Neuronal stem cell (in vitro differentiated cells): ENCODE data around the gene KDR.

Source experiments
- DNase-seq: peaks from one replicate; pipeline ENCODE4 v3.0.0-alpha.2; 2013; ENCODE audit warnings: low spot score
- H2AFZ ChIP-seq: one replicate; pipeline ENCODE4 v1.6.1; 2013; ENCODE audit warnings: mild to moderate bottlenecking, low read length, inconsistent platforms
- H2AK5ac ChIP-seq: 2 replicates; pipeline ENCODE4 v1.6.1; 2013; ENCODE audit warnings: low read depth, mild to moderate bottlenecking, inconsistent platforms, low read length, moderate library complexity, mixed read lengths
- H2BK120ac ChIP-seq: 2 replicates; pipeline ENCODE4 v1.6.1; 2013; ENCODE audit warnings: low read depth, mild to moderate bottlenecking, inconsistent platforms, low read length, moderate library complexity, mixed read lengths
- H2BK12ac ChIP-seq: one replicate; pipeline ENCODE4 v1.6.1; 2013; ENCODE audit warnings: low read length, inconsistent platforms
- H2BK15ac ChIP-seq: 2 replicates; pipeline ENCODE4 v1.6.1; 2013; ENCODE audit warnings: mild to moderate bottlenecking, low read length, inconsistent platforms, mixed read lengths
- H2BK5ac ChIP-seq: one replicate; pipeline ENCODE4 v1.6.1; 2013; ENCODE audit warnings: inconsistent platforms, mild to moderate bottlenecking, low read length, moderate library complexity
- H3K14ac ChIP-seq: one replicate; pipeline ENCODE4 v1.6.1; 2013; ENCODE audit warnings: low read length, inconsistent platforms
- H3K18ac ChIP-seq: 2 replicates; pipeline ENCODE4 v1.6.1; 2013; ENCODE audit warnings: low read length, inconsistent platforms
- H3K23ac ChIP-seq: 2 replicates; pipeline ENCODE4 v1.6.1; 2013; ENCODE audit warnings: low read depth, mild to moderate bottlenecking, mixed read lengths, low read length, inconsistent platforms; ENCODE audit not compliant: poor library complexity
- H3K27ac ChIP-seq: replicated peaks from 3 replicates; pipeline ENCODE4 v1.5.1; 2013; ENCODE audit warnings: low read length, inconsistent platforms
- H3K27me3 ChIP-seq, 3 experiments: 2 replicates each; pipeline ENCODE4 v1.6.1; 2013; ENCODE audit warnings: low read length in 3 of 3, mild to moderate bottlenecking in 2 of 3, inconsistent platforms in 1 of 3, low read depth in 1 of 3, mixed read lengths in 1 of 3, moderate library complexity in 1 of 3; ENCODE audit not compliant: control insufficient read depth in 3 of 3, insufficient read depth in 3 of 3
- H3K36me3 ChIP-seq, 2 donors: replicated peaks in 1 of 2; 2 replicates each; pipeline ENCODE4 v1.6.1; 2013; ENCODE audit warnings: low read length in 2 of 2; ENCODE audit not compliant: control insufficient read depth in 2 of 2, insufficient read depth in 2 of 2
- H3K4ac ChIP-seq: 2 replicates; pipeline ENCODE4 v1.6.1; 2013; ENCODE audit warnings: inconsistent platforms, mild to moderate bottlenecking, low read length, moderate library complexity
- H3K4me1 ChIP-seq, 2 donors: 1 replicate in 1 of 2; 2 replicates in 1 of 2; pipeline ENCODE4 v1.6.1; 2013; ENCODE audit warnings: low read length in 2 of 2, low read depth in 1 of 2; ENCODE audit not compliant: control insufficient read depth in 2 of 2, insufficient read depth in 1 of 2
- H3K4me2 ChIP-seq: one replicate; pipeline ENCODE4 v1.6.1; 2013; ENCODE audit warnings: mild to moderate bottlenecking, low read length, inconsistent platforms; ENCODE audit not compliant: insufficient read depth, poor library complexity, severe bottlenecking
- H3K4me3 ChIP-seq, 2 donors: 2 replicates each; pipeline ENCODE4 v1.5.1; 2013; ENCODE audit warnings: low read length in 2 of 2, mild to moderate bottlenecking in 2 of 2, inconsistent platforms in 1 of 2, moderate library complexity in 1 of 2
- H3K79me1 ChIP-seq: one replicate; pipeline ENCODE4 v1.6.1; 2013; ENCODE audit warnings: low read depth, mild to moderate bottlenecking, inconsistent platforms, low read length, moderate library complexity
- H3K9ac ChIP-seq: one replicate; pipeline ENCODE4 v1.6.1; 2013; ENCODE audit warnings: mild to moderate bottlenecking, low read depth, low read length, inconsistent platforms; ENCODE audit not compliant: poor library complexity
- H3K9me3 ChIP-seq, 2 donors: replicated peaks in 1 of 2; 2 replicates each; pipeline versions ENCODE3 to v1.6.1; 2013; ENCODE audit warnings: low read length in 2 of 2, mild to moderate bottlenecking in 2 of 2, inconsistent platforms in 1 of 2, low read depth in 1 of 2, mixed read lengths in 1 of 2, moderate library complexity in 1 of 2; ENCODE audit not compliant: control insufficient read depth in 2 of 2, insufficient read depth in 1 of 2
- H4K8ac ChIP-seq: one replicate; pipeline ENCODE4 v1.6.1; 2013; ENCODE audit warnings: low read depth, mild to moderate bottlenecking, inconsistent platforms, low read length, moderate library complexity
- H4K91ac ChIP-seq: one replicate; pipeline ENCODE4 v1.6.1; 2013; ENCODE audit warnings: low read length, low read depth, mild to moderate bottlenecking, inconsistent platforms; ENCODE audit not compliant: poor library complexity
- WGBS, 2 donors: extraction: QIAGEN DNeasy Blood & Tissue Kit; methylation state at CpG; one replicate each; pipeline ENCODE4 v1.1.7; 2013; ENCODE audit warnings: missing lambda C conversion rate in 2 of 2, mixed read lengths in 1 of 2; ENCODE audit not compliant: insufficient read length in 2 of 2, insufficient replicate concordance in 1 of 2; ENCODE audit errors: extremely low coverage in 2 of 2; 5-methylcytosine and 5-hydroxymethylcytosine counted together

KDR gene

DNA sequence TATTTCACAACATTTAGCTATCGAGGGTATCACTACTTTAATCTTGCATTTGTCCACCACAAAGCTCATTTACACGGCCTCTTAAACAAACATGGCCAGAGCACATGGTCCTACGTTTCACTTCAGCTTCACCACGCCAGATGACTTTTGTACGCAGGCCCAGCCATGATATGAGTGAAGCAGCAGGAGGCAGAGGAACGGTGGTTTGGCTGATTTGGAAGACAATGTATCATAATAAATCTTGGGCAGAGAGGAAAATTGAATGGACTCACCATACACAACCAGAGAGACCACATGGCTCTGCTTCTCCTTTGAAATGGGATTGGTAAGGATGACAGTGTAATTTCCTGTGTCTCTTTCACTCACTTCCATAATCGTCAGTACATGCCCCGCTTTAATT is 15.3 kb downstream of the KDR start:
- Histone ChIP-seq H3K4me3 (no peak overlapping the region), H3K36me3 (peaks cover 0 to 61% of the 10 kb centered on the region in 2 donors), H3K79me1 (no peaks in the 10 kb centered on the region), H2AFZ (no peak overlapping the region), H3K9ac (no peak overlapping the region), H3K27me3 (no peaks in the 10 kb centered on the region), H3K4me1 (no peaks in the 10 kb centered on the region), H4K91ac (no peak overlapping the region), H3K4me2 (no peak overlapping the region), H3K27ac (no peak overlapping the region), H3K18ac (no peak overlapping the region), H2BK15ac (no peak overlapping the region), H3K14ac (no peak overlapping the region), H2BK5ac (no peak overlapping the region), H3K9me3 (no peaks in the 10 kb centered on the region), H2BK12ac (no peak overlapping the region), H3K23ac (no peak overlapping the region), H2BK120ac (no peak overlapping the region), H4K8ac (no peak overlapping the region), H2AK5ac (no peak overlapping the region), H3K4ac (no peak overlapping the region)
- no peak for DNase-seq
- WGBS, 2 donors, result no CpG with 5 or more reads among the region's 8 CpGs

DNA sequence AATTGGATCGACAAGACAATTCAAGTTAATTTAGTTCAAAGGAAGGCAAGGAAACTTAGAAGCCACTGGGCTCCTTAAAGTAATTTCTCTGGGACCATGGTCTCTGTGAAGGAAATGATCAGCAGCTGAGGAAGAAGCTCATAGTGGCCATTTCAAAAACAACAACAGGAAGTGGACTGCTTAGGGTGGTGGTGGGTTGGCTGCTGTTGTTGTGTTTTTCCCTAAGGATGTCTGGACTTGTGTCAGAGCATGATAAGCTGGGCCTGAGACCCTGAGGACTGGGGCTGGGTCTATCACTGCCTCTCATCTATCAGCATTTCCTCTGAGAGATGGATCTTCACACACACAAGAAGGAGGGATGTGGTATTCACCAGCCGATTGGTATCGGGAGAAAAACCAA is 18.3 kb downstream of the KDR start:
- WGBS, 2 donors, result no CpG with 5 or more reads among the region's 3 CpGs
- H4K8ac ChIP-seq, result no peak overlapping the region
- H2BK120ac ChIP-seq, result no peak overlapping the region
- H3K27ac ChIP-seq, result no peak overlapping the region
- H4K91ac ChIP-seq, result no peak overlapping the region
- no peak overlapping the region for H2AK5ac ChIP-seq
- H3K4me1 ChIP-seq, result no peaks in the 10 kb centered on the region
- no peaks in the 10 kb centered on the region for H3K79me1 ChIP-seq
- H3K18ac ChIP-seq, result no peak overlapping the region
- H2AFZ ChIP-seq, result no peak overlapping the region
- no peak for DNase-seq
- no peak overlapping the region for H2BK5ac ChIP-seq
- H3K9me3 ChIP-seq, result no peaks in the 10 kb centered on the region
- H3K4me2 ChIP-seq, result no peak overlapping the region
- no peak overlapping the region for H3K14ac ChIP-seq
- no peak overlapping the region for H2BK15ac ChIP-seq
- H3K4ac ChIP-seq, result no peak overlapping the region
- H2BK12ac ChIP-seq, result no peak overlapping the region
- no peak overlapping the region for H3K23ac ChIP-seq
- H3K4me3 ChIP-seq, result no peak overlapping the region
- H3K36me3 ChIP-seq, result peaks cover 0 to 60% of the 10 kb centered on the region in 2 donors
- H3K27me3 ChIP-seq, result no peaks in the 10 kb centered on the region
- no peak overlapping the region for H3K9ac ChIP-seq

DNA sequence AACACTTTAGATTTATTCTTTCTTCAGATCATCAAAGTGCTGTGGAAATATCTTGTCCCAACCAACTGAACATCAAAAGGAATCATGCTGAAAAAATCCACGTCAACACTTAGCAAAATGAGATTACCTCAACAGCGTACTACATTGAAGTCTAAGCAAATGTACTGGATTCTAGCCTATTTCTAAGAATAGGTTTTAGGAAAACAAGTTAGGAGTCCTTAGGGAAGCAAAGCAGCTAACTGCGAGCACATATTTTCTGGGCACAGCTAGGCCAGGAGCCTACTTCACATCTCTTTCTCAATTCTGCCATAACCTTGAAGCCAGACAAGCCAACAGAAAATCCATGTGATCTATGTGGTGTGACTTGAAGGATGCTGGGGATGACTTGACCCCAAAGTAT is 22.2 kb downstream of the KDR start:
- Histone ChIP-seq H3K9ac (no peak overlapping the region), H2BK5ac (no peak overlapping the region), H2BK15ac (no peak overlapping the region), H2BK120ac (no peak overlapping the region), H2AK5ac (no peak overlapping the region), H3K14ac (no peak overlapping the region), H3K4ac (no peak overlapping the region), H3K9me3 (no peaks in the 10 kb centered on the region), H3K23ac (no peak overlapping the region), H3K4me1 (no peaks in the 10 kb centered on the region), H2BK12ac (no peak overlapping the region), H3K27me3 (no peaks in the 10 kb centered on the region), H4K91ac (no peak overlapping the region), H2AFZ (no peak overlapping the region), H3K27ac (no peak overlapping the region), H4K8ac (no peak overlapping the region), H3K18ac (no peak overlapping the region), H3K79me1 (no peaks in the 10 kb centered on the region), H3K4me2 (no peak overlapping the region), H3K4me3 (no peak overlapping the region), H3K36me3 (peaks cover 0 to 57% of the 10 kb centered on the region in 2 donors)
- no peak for DNase-seq
- no CpG with 5 or more reads among the region's 3 CpGs for WGBS, 2 donors

DNA sequence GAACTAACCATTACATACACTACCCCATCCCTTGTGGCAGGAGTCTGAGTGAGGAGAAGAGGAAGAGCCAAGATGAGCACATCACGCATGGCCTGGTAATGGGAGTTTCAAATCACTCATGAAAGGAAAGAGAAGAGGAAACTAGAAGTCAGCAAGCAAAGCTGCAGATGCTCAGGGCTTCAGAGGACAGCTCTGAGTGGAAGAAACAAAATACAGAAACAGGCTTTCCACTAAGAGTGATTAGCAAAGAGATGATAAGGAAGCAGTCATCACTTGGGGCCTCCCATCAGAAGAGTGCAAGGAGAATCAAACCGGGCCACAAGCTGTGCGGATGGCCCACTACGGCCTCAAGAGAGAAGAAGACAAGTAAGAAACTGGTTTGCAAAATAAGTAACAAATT is 25.6 kb downstream of the KDR start:
- H3K14ac ChIP-seq, result no peak overlapping the region
- H3K4me3 ChIP-seq, result no peak overlapping the region
- no peaks in the 10 kb centered on the region for H3K27me3 ChIP-seq
- H3K9me3 ChIP-seq, result no peaks in the 10 kb centered on the region
- H3K4me2 ChIP-seq, result no peak overlapping the region
- no peak overlapping the region for H2BK5ac ChIP-seq
- H3K4me1 ChIP-seq, result no peaks in the 10 kb centered on the region
- WGBS, 2 donors, result no CpG with 5 or more reads among the region's 4 CpGs
- peaks cover 0 to 63% of the 10 kb centered on the region in 2 donors for H3K36me3 ChIP-seq
- no peak overlapping the region for H3K27ac ChIP-seq
- no peak overlapping the region for H3K23ac ChIP-seq
- H2BK15ac ChIP-seq, result no peak overlapping the region
- DNase-seq, result no peak
- H3K9ac ChIP-seq, result no peak overlapping the region
- no peak overlapping the region for H2AK5ac ChIP-seq
- no peak overlapping the region for H2BK120ac ChIP-seq
- no peak overlapping the region for H4K91ac ChIP-seq
- no peak overlapping the region for H2BK12ac ChIP-seq
- no peak overlapping the region for H4K8ac ChIP-seq
- H3K4ac ChIP-seq, result no peak overlapping the region
- no peaks in the 10 kb centered on the region for H3K79me1 ChIP-seq
- H3K18ac ChIP-seq, result no peak overlapping the region
- no peak overlapping the region for H2AFZ ChIP-seq
